COR-L47 (cell line): Measurements from ENCODE around the gene CDK8.
"Not testable (repeated sequence)": the region's sequence is repeated elsewhere in the genome, so short reads cannot be mapped to it uniquely, and the experiment has no call there.

ENCODE experiments used
- DNase-seq: peaks from one replicate; lab custom pipeline; 2025; lab: John Stamatoyannopoulos, UW

The CDK8 gene

GRCh38 chr13:26316095-26316494, 62.2 kb downstream of the CDK8 start:
- DNase-seq, result not testable (repeated sequence)

DNA sequence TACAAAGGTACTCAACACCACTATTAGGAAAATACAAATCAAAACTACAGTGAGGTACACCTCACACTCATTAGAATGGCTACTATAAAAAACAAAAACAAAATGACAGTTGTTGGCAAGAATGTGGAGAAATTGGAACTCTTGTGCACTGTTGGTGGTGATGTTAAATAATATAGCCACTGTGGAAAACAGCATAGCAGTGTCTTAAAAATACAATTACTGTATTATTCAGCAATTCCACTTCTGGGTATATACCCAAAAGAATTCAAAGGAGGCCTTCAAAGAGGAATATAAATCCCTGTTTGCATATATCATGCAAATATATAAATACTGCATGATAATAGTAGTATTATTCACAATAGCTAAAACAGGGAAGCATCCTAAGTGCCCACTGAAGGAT, 66.8 kb downstream of the CDK8 start:
- no peak for DNase-seq

DNA sequence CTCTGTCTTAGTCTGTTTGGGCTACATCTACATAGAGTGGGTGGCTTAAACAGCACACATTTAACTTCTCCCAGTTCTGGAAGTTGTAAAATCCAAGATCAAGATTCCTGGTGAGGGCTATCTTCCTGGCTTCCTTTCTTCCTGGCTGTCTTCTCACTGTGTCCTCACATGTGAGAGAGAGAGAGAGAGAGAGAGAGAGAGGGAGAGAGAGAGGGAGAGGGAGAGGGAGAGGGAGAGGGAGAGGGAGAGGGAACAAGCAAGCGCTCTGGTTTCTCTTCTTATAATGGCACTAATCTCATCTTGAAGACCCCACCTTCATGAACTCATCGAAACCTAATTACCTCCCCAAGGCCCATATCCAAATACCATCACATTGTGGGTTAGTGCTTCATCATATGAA, 69.2 kb downstream of the CDK8 start:
- no peak for DNase-seq

GRCh38 chr13:26323764-26324163, 69.8 kb downstream of the CDK8 start:
- DNase-seq, result no peak

- no peak for DNase-seq
These were observed 70.4 kb downstream of the CDK8 start for GRCh38 chr13:26324294-26324693.

- no peak for DNase-seq
These were observed 70.9 kb downstream of the CDK8 start for GRCh38 chr13:26324867-26325266.

GRCh38 chr13:26325876-26326275, 71.9 kb downstream of the CDK8 start:
- DNase-seq, result no peak

GRCh38 chr13:26326562-26326961, 72.6 kb downstream of the CDK8 start:
- DNase-seq, result no peak

DNA sequence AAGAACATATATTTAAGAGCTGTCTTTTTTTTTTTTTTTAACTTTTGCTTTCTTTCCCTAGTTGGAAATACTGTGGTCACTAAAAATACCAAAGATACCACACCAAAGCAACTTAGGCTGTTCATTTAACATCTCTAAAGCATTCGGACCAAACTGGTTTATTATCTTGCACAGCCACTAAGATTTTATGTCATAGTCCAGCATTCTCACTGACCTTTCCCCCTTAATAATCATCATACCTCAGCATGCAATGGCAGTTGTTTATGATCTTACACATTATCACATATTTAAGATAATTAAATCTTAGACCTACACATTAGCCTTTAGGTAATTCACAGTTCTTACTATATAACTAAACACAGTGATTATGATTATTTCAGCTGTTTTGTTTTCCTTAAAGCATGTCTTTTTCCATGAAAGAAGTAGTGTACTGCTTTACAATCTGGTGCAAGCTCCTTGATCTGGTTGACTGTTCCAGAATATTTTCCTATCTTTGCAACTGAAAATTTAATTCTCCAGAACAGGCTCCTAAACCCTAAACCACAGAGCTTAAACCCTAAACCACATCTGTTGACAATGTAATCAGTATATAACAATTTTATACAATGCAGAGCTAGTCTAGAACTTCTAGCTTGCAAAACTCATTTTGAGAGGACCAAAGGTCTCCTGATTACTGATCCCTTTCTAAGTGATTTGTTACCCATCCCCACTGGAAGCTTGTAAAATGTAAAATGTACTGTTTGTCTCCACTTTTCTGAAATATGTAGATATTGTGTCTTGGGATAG, 74.2 kb downstream of the CDK8 start:
- no peak for DNase-seq

GRCh38 chr13:26335158-26335557, 81.2 kb downstream of the CDK8 start:
- no peak for DNase-seq

- DNase-seq, result no peak
These were observed 86.9 kb downstream of the CDK8 start for GRCh38 chr13:26340807-26341206.

- no peak for DNase-seq
These were observed 89.0 kb downstream of the CDK8 start for GRCh38 chr13:26342898-26343297.

- DNase-seq, result no peak
These were observed 89.9 kb downstream of the CDK8 start for GRCh38 chr13:26343816-26344215.

GRCh38 chr13:26344980-26345379, 91.1 kb downstream of the CDK8 start:
- no peak for DNase-seq

DNA sequence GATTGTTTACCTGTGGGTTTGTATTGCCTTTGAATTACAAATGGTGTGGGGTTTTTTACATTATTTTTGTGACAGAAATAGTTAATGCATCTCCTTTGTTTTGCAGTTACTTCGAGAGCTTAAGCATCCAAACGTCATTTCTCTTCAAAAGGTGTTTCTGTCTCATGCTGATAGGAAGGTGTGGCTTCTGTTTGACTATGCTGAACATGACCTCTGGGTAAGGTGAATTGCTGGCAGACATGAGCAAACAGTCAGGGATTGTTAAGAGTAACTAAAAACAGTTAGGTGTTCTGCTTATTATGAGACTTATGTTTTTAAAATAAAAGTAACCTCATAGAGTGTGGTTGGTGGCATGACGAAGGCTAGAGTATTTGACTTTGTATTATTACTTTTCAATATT, 95.0 kb downstream of the CDK8 start:
- peak; percentile 12 for DNase-seq

DNA sequence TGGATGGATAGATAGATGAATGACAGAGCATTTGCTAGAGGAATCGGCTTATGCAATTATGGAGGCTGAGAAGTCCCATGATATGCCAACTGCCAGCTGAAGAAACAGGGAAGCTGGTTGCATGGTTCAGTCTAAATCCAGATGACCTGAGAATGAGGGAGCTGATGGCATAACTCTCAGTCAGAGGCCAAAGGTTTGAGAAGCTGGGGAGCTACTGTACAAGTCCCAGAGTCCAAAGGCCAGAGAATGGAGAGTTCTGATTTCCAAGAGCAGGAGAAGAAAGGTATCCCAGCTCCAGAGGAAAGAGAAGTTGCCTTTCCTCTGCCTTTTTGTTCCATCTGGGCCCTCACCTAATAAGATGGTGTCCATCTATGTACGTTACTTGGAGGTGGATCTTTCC, 108.3 kb downstream of the CDK8 start:
- no peak for DNase-seq

GRCh38 chr13:26370553-26370952, 116.6 kb downstream of the CDK8 start:
- DNase-seq, result no peak

DNA sequence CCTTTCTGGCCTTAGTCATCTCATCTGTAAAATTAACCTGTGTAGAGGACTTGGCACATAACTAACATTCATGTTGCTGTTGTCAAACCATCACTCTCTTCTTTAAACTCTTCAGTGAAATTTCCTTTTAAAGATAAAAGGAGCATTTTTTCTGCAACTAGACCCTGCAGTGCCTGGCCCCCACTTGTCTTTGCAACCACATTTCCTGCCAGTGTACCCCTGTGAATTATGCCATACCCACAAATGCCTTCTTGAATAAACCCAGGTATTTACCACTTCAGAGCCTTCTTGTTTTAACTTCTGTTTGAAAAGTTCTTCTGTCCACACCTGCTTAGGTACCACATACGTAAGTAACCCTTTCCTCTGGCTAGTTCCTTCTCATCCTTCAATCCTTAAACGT, 118.8 kb downstream of the CDK8 start:
- DNase-seq, result no peak

DNA sequence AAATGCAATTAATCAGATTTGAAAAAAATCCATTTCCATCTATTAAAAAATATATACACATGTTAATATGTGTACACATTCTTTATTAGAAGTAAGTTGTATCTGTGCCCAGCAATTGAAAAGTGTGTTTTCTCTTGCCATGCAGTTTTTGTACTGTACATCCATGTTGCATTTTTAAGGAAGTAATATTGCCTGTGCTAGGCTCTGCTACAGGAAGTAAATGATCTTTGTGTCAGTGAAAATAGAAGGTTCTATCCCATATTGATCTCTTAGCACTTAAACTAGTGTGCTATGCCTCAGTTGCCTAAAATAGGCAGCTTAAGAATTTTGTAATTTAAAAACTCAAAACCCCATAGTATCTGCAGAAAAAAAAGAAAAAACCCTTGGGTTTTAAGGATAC, 122.5 kb downstream of the CDK8 start:
- DNase-seq, result no peak

GRCh38 chr13:26377038-26377437, 123.1 kb downstream of the CDK8 start:
- no peak for DNase-seq

DNA sequence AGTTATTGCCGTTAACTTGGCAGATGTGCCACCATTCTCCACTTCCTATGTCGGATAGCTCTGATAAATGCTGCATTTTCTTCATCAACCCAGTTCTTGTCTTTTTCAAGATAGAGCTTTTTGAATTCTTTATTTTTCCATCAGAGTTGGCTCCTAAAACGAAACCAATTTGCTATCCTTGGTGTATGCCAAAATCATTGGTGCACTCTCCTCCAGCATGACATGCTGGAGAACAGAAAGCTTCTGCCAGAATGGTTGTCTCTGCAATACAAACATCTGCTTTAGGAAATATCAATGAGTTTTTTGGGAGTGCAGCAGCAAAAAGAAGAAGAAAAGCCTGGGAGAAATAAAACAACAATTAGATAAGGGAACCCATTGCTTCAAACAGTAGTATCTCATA, 124.2 kb downstream of the CDK8 start:
- DNase-seq, result no peak

- DNase-seq, result no peak
These were observed 125.9 kb downstream of the CDK8 start for GRCh38 chr13:26379831-26380230.

- DNase-seq, result no peak
These were observed 127.0 kb downstream of the CDK8 start for GRCh38 chr13:26380930-26381329.

DNA sequence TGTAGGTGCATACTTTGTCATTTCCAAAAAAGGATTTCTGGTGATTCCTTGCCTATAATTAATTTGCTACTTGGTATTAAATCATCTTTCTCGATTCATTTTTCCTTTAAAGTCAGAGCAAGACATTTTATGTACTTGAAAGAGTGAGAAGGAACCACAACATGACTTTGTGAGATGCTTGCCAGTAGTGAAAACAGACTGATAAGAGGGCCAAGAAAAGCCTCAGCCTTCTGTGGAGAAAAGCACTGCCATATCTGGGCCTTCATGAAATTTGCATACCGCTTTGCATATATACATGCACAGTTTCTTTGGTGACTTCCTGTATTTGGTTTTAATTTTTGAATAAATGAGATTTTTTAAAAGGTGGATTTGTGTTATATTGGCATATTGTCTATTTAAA, 128.4 kb downstream of the CDK8 start:
- DNase-seq, result no peak
